Measurements from ENCODE around the gene MGAT4B. TPM values are rescaled to one million over a fixed set of nuclear protein-coding genes. Genes with fewer than 3 reads are reported as not detected.

Gene MGAT4B
- total RNA-seq, 1 experiment from 2014 or later: 151 TPM

DNA sequence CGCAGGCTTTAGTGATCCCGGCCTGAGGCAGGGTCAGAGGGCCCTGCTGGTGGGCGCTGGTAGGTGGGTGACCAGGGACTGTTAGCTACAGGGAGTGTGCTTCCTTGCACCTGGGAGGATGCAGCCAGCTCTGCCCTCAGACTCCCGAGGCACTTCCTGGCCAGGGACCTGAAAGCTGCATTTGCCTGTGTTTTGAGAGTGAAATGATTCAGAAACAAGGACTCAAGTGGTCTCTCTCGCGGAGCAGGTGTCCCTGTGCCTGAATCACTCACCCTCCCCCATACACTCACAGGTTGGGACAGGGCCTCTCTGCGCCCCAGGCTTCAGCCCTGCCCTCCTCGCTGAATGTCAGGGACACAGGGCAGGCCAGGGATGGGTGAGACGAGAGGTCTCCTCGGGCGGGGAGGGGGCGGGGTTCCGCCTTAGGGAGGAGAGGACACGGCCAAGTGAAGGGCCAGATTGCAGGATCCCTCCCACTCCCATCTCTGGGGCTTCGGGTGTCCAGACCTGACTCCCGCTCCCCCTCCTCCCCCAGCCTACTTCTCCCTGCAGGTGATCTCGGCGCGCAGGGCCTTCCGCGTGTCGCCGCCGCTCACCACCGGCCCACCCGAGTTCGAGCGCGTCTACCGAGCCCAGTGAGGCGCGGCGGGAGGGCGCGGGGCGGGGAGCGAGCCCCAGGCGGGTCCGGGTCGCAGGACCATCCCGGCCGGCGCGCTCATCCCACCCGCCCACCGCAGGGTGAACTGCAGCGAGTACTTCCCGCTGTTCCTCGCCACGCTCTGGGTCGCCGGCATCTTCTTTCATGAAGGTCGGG is 11.4 kb downstream of the MGAT4B start (continued):
- TF ChIP-seq, protein P1, sequence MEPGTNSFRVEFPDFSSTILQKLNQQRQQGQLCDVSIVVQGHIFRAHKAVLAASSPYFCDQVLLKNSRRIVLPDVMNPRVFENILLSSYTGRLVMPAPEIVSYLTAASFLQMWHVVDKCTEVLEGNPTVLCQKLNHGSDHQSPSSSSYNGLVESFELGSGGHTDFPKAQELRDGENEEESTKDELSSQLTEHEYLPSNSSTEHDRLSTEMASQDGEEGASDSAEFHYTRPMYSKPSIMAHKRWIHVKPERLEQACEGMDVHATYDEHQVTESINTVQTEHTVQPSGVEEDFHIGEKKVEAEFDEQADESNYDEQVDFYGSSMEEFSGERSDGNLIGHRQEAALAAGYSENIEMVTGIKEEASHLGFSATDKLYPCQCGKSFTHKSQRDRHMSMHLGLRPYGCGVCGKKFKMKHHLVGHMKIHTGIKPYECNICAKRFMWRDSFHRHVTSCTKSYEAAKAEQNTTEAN (CRISPR knock-in tag; IDR thresholded peaks at IDR 0.05): 0 out of 2 replicates have a peak, but pooled peaks have one; percentile 4
- TF ChIP-seq, protein P2, sequence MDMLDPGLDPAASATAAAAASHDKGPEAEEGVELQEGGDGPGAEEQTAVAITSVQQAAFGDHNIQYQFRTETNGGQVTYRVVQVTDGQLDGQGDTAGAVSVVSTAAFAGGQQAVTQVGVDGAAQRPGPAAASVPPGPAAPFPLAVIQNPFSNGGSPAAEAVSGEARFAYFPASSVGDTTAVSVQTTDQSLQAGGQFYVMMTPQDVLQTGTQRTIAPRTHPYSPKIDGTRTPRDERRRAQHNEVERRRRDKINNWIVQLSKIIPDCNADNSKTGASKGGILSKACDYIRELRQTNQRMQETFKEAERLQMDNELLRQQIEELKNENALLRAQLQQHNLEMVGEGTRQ (CRISPR knock-in tag; IDR thresholded peaks at IDR 0.05): no peak
- TF ChIP-seq ATF1 (CRISPR knock-in tag; IDR thresholded peaks at IDR 0.05) (no peak), ZNF219 (CRISPR knock-in tag; IDR thresholded peaks at IDR 0.05; ENCODE audit: borderline replicate concordance) (no peak), TEAD4 (CRISPR knock-in tag; IDR thresholded peaks at IDR 0.05) (no peak), OVOL2 (CRISPR knock-in tag; IDR thresholded peaks at IDR 0.05; ENCODE audit: borderline replicate concordance) (no peak), CDX4 (CRISPR knock-in tag; IDR thresholded peaks at IDR 0.05; ENCODE audit: borderline replicate concordance) (no peak), ETV6 (CRISPR knock-in tag; IDR thresholded peaks at IDR 0.05) (no peak), SMAD4 (CRISPR knock-in tag; IDR thresholded peaks at IDR 0.05) (no peak), CREB1 (CRISPR knock-in tag; IDR thresholded peaks at IDR 0.05) (no peak), ZNF396 (CRISPR knock-in tag; IDR thresholded peaks at IDR 0.05; ENCODE audit: borderline replicate concordance) (no peak), ZMAT4 (CRISPR knock-in tag; IDR thresholded peaks at IDR 0.05) (no peak), ATF6 (CRISPR knock-in tag; IDR thresholded peaks at IDR 0.05) (no peak), NR2C2 (CRISPR knock-in tag; IDR thresholded peaks at IDR 0.05) (no peak), PRDM15 (CRISPR knock-in tag; IDR thresholded peaks at IDR 0.05) (no peak), ATF3 (CRISPR knock-in tag; conservative IDR thresholded peaks at IDR 0.05) (no peak), ERG (CRISPR knock-in tag; IDR thresholded peaks at IDR 0.05) (no peak), SP1 (CRISPR knock-in tag; conservative IDR thresholded peaks at IDR 0.05) (peak; percentile 62; the same call in 1 of the 2 replicates), MLX (CRISPR knock-in tag; IDR thresholded peaks at IDR 0.05) (no peak), E2F1 (CRISPR knock-in tag; IDR thresholded peaks at IDR 0.05) (no peak), GABPB1 (CRISPR knock-in tag; IDR thresholded peaks at IDR 0.05) (no peak)
- TF ChIP-seq, protein P3, sequence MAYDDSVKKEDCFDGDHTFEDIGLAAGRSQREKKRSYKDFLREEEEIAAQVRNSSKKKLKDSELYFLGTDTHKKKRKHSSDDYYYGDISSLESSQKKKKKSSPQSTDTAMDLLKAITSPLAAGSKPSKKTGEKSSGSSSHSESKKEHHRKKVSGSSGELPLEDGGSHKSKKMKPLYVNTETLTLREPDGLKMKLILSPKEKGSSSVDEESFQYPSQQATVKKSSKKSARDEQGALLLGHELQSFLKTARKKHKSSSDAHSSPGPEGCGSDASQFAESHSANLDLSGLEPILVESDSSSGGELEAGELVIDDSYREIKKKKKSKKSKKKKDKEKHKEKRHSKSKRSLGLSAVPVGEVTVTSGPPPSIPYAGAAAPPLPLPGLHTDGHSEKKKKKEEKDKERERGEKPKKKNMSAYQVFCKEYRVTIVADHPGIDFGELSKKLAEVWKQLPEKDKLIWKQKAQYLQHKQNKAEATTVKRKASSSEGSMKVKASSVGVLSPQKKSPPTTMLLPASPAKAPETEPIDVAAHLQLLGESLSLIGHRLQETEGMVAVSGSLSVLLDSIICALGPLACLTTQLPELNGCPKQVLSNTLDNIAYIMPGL (CRISPR knock-in tag; IDR thresholded peaks at IDR 0.05): no peak
- TF ChIP-seq, protein P4, sequence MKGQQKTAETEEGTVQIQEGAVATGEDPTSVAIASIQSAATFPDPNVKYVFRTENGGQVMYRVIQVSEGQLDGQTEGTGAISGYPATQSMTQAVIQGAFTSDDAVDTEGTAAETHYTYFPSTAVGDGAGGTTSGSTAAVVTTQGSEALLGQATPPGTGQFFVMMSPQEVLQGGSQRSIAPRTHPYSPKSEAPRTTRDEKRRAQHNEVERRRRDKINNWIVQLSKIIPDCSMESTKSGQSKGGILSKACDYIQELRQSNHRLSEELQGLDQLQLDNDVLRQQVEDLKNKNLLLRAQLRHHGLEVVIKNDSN (CRISPR knock-in tag; IDR thresholded peaks at IDR 0.05): no peak

Measured in WTC11 (cell line).